IMR-90 (cell line): ENCODE data around the gene GPSM1. TPM values are rescaled to one million over a fixed set of nuclear protein-coding genes. Genes with fewer than 3 reads are reported as not detected.

Experiments used
- ATAC-seq: fragments of 200-7000 bp; cut with Tn5 transposase; 2 replicates; pipeline ENCODE4 v1.9.1; 2020; ENCODE audit warnings: low read depth, mild to moderate bottlenecking, moderate library complexity
- BruUV-seq: library from RNA; stranded (reverse); fragments of 400-500 nt; replicated peaks from 2 replicates; lab custom pipeline; 2021; lab: Mats Ljungman, UMichigan
- CTCF ChIA-PET: fragments of 300-600 bp; formaldehyde crosslinking; extraction: SDS; loops from one replicate; lab custom pipeline; 2021; ENCODE audit warnings: antibody characterized with exemption; lab: Yijun Ruan, JAX
- POLR2A ChIA-PET: fragments of 300-600 bp; sonication (Branson Sonifier 250); formaldehyde crosslinking; loops from one replicate; lab custom pipeline; 2022; ENCODE audit warnings: antibody characterized with exemption; ENCODE audit not compliant: unreplicated experiment; lab: Charles Lee
- DNase-seq: peaks from one replicate; pipeline ENCODE4 v3.0.0; 2013
- H2AFZ ChIP-seq: replicated peaks from 2 replicates; pipeline ENCODE3; 2013; ENCODE audit warnings: low read length, mild to moderate bottlenecking; ENCODE audit not compliant: poor library complexity
- H2AK5ac ChIP-seq: 2 replicates; pipeline ENCODE4 v1.6.1; 2013; ENCODE audit warnings: low read depth, low read length, inconsistent platforms
- H2AK9ac ChIP-seq: replicated peaks from 2 replicates; pipeline ENCODE3; 2013; ENCODE audit warnings: mild to moderate bottlenecking, low read depth, low read length, moderate library complexity; ENCODE audit not compliant: poor library complexity
- H2BK120ac ChIP-seq: 2 replicates; pipeline ENCODE4 v1.6.1; 2013; ENCODE audit warnings: low read depth, low read length, inconsistent platforms
- H2BK15ac ChIP-seq: 3 replicates; pipeline ENCODE4 v1.6.1; 2013; ENCODE audit warnings: low read depth, low read length, inconsistent platforms
- H2BK20ac ChIP-seq: 2 replicates; pipeline ENCODE4 v1.6.1; 2013; ENCODE audit warnings: low read depth, mild to moderate bottlenecking, inconsistent platforms, low read length, moderate library complexity
- H2BK5ac ChIP-seq: 2 replicates; pipeline ENCODE4 v1.6.1; 2013; ENCODE audit warnings: mild to moderate bottlenecking, low read depth, low read length, inconsistent platforms; ENCODE audit not compliant: poor library complexity, severe bottlenecking
- H3K14ac ChIP-seq: replicated peaks from 2 replicates; pipeline ENCODE4 v1.6.1; 2013; ENCODE audit warnings: low read depth, low read length, inconsistent platforms
- H3K18ac ChIP-seq: 2 replicates; pipeline ENCODE4 v1.6.1; 2013; ENCODE audit warnings: low read depth, low read length, control low read depth
- H3K23ac ChIP-seq: 2 replicates; pipeline ENCODE4 v1.6.1; 2013; ENCODE audit warnings: low read depth, low read length, inconsistent platforms
- H3K27ac ChIP-seq: 2 replicates; pipeline ENCODE4 v1.5.1; 2013; ENCODE audit warnings: mild to moderate bottlenecking, control low read depth, low read length; ENCODE audit not compliant: insufficient read depth
- H3K27me3 ChIP-seq: 2 replicates; pipeline ENCODE4 v1.6.1; 2013; ENCODE audit warnings: low read length; ENCODE audit not compliant: control insufficient read depth, insufficient read depth
- H3K36me3 ChIP-seq: 2 replicates; pipeline ENCODE4 v1.6.1; 2013; ENCODE audit warnings: low read length, mixed read lengths; ENCODE audit not compliant: control insufficient read depth, insufficient read depth
- H3K4ac ChIP-seq: 2 replicates; pipeline ENCODE4 v1.6.1; 2013; ENCODE audit warnings: low read depth, low read length, inconsistent platforms
- H3K4me1 ChIP-seq: 2 replicates; pipeline ENCODE4 v1.6.1; 2013; ENCODE audit warnings: low read length, mixed read lengths; ENCODE audit not compliant: control insufficient read depth, insufficient read depth
- H3K4me2 ChIP-seq: 2 replicates; pipeline ENCODE4 v1.6.1; 2013; ENCODE audit warnings: low read depth, mild to moderate bottlenecking, control low read depth, low read length, moderate library complexity
- H3K4me3 ChIP-seq: 2 replicates; pipeline ENCODE4 v1.5.1; 2013; ENCODE audit warnings: low read depth, mild to moderate bottlenecking, control low read depth, low read length, moderate library complexity; ENCODE audit not compliant: insufficient read depth
- H3K56ac ChIP-seq: 2 replicates; pipeline ENCODE4 v1.6.1; 2013; ENCODE audit warnings: low read length, inconsistent platforms; ENCODE audit not compliant: insufficient read depth; ENCODE audit errors: extremely low read depth
- H3K79me1 ChIP-seq, 2 experiments: 2 replicates each; pipeline ENCODE4 v1.6.1; 2013; ENCODE audit warnings: low read length in 2 of 2, inconsistent platforms in 1 of 2, low read depth in 1 of 2
- H3K9ac ChIP-seq: 2 replicates; pipeline ENCODE4 v1.6.1; 2013; ENCODE audit warnings: low read depth, low read length, control low read depth
- H3K9me1 ChIP-seq: 2 replicates; pipeline ENCODE4 v1.6.1; 2013; ENCODE audit warnings: low read length, inconsistent platforms; ENCODE audit not compliant: insufficient read depth
- H3K9me3 ChIP-seq: 2 replicates; pipeline ENCODE4 v1.6.1; 2013; ENCODE audit warnings: low read length; ENCODE audit not compliant: control insufficient read depth, insufficient read depth
- H4K20me1 ChIP-seq: 2 replicates; pipeline ENCODE4 v1.6.1; 2013; ENCODE audit warnings: low read length, inconsistent platforms; ENCODE audit not compliant: insufficient read depth
- H4K5ac ChIP-seq: 2 replicates; pipeline ENCODE4 v1.6.1; 2013; ENCODE audit warnings: mild to moderate bottlenecking, low read depth, low read length, control low read depth
- H4K8ac ChIP-seq, 2 experiments: 2 replicates each; pipeline ENCODE4 v1.6.1; 2013; ENCODE audit warnings: low read depth in 2 of 2, low read length in 2 of 2, control low read depth in 1 of 2, inconsistent platforms in 1 of 2
- H4K91ac ChIP-seq: 2 replicates; pipeline ENCODE4 v1.6.1; 2013; ENCODE audit warnings: low read depth, low read length, inconsistent platforms; ENCODE audit not compliant: insufficient read depth
- POLR2A ChIP-seq: IDR thresholded peaks from 2 replicates; pipeline ENCODE4 v1.6.1; 2012; ENCODE audit warnings: mild to moderate bottlenecking, low read depth, low read length
- RFX5 ChIP-seq: IDR thresholded peaks from 2 replicates; pipeline ENCODE4 v1.8.0; 2012; ENCODE audit warnings: low read depth, mild to moderate bottlenecking, low read length, moderate library complexity
- SMC3 ChIP-seq: fragments of 150-350 bp; IDR thresholded peaks from 2 replicates; pipeline ENCODE4 v1.6.1; 2016; ENCODE audit warnings: low read depth, mild to moderate bottlenecking, antibody characterized with exemption, low read length, moderate library complexity
- WGBS, 2 experiments: methylation state at CpG; one replicate each; pipeline versions ENCODE4 v1.1.5 to v1.1.7; 2013; ENCODE audit warnings: missing lambda C conversion rate in 2 of 2; ENCODE audit not compliant: insufficient read length in 1 of 2; ENCODE audit errors: extremely low coverage in 2 of 2; 5-methylcytosine and 5-hydroxymethylcytosine counted together
- dilution Hi-C: fragments of 300-500 bp; cut with HindIII; formaldehyde crosslinking; loops from one replicate; pipeline ENCODE4 v1.14.3; 2018; ENCODE audit warnings: low sequenced_read_pairs; ENCODE audit not compliant: unreplicated experiment
- in situ Hi-C: fragments of 300-500 bp; cut with MboI; formaldehyde crosslinking; loops from 3 replicates; pipeline ENCODE4 v1.14.3; 2019; ENCODE audit warnings: low sequenced_read_pairs, inconsistent platforms, mixed read lengths
- intact Hi-C: fragments of 100-400 bp; cut with micrococcal nuclease; formaldehyde crosslinking; loops from 2 replicates; pipeline ENCODE4 v1.10.0; 2022
- polyA plus RNA-seq, 3 experiments: library from polyadenylated mRNA; depleted of rRNA; stranded (reverse); fragments of >200 nt; gene quantifications; 2 replicates each; pipeline ENCODE4 v1.2.3, GENCODE V29; 2012; ENCODE audit warnings: low replicate concordance in 1 of 3
- total RNA-seq: library from RNA; depleted of rRNA; stranded (reverse); fragments of >200 nt; gene quantifications from 2 replicates; pipeline ENCODE4 v1.2.3, GENCODE V29; 2012
- TF ChIP-seq, protein P1 (sequence below): fragments of 150-350 bp; IDR thresholded peaks from 2 replicates; pipeline ENCODE4 v1.6.1; 2016; ENCODE audit warnings: low read depth, mild to moderate bottlenecking, low read length, moderate library complexity, borderline replicate concordance
- TF ChIP-seq, protein P2 (sequence below): fragments of 150-350 bp; IDR thresholded peaks from 2 replicates; pipeline ENCODE4 v1.6.1; 2017; ENCODE audit warnings: mild to moderate bottlenecking, antibody characterized with exemption, low read length, low read depth

Gene GPSM1
- total and polyA plus RNA-seq, 2 of the 4 experiments (the other 2 are of a cell fraction), result 28.7 to 71.2 TPM

DNA sequence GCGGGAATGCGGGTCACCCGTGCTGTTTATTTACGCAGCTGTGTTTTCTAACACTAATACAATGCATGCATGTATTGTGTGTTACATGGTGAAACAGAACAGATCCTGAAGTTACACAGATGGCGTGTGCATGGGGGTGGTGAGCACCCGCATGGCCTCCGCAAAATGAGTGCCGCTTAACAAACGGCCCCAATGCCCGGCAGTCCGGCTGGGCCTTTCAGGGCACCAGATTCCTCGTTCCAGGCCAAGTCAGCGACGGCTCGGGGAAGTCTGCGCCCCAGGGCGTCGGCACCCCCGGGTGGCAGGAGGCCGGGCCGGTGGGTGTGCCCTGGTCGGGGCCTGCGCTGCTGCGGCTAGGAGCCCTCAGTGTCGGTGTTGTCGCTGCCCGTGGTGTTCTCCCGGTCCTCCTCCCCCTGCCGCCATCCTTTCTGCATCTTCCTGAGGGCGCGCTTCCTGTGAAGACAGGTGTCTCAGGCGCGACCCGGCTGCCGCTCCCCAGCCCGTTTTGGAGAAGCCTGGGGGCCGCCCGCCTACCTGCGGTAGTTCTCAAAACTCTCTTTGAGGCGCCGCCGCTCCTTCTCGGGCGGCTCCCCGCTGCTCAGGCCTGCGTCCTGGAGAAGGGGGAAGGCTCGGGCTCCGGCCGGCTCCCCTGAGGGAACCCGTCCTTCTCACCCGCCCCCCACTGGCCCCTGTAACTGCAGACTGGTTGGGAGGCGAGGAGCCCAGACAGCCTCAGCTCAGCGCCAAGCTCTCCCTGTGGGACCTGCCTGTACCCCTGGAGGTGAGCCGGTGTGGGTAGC, 36.8 kb downstream of the GPSM1 start:
- WGBS, 2 experiments, result 20% methylated on average over 11 of the region's 54 CpGs; no CpG with 5 or more reads in 1 of the 2 experiments
- peaks cover 3 to 31% of the 10 kb centered on the region in 2 experiments; a peak in 3 of 4 replicates for H3K79me1 ChIP-seq
- no peak for DNase-seq
- peak overlapping the region; percentile 90 for H3K4me2 ChIP-seq
- H3K14ac ChIP-seq, result peak overlapping the region; percentile 96
- H2AK5ac ChIP-seq, result peak overlapping the region; percentile 64; the same call in 1 of the 2 replicates
- peaks cover 6% of the 10 kb centered on the region for H3K9me1 ChIP-seq
- peak overlapping the region; percentile 21; the same call in 1 of the 2 replicates for H3K4me3 ChIP-seq
- dilution Hi-C loops, result no loop called here
- intact Hi-C loops, result loop anchor here (1.0 kb wide), 1 partner anchor 52 kb away; no protein-coding TSS in a partner anchor
- peaks cover 29% of the 10 kb centered on the region for H3K4me1 ChIP-seq
- TF ChIP-seq, protein P1, sequence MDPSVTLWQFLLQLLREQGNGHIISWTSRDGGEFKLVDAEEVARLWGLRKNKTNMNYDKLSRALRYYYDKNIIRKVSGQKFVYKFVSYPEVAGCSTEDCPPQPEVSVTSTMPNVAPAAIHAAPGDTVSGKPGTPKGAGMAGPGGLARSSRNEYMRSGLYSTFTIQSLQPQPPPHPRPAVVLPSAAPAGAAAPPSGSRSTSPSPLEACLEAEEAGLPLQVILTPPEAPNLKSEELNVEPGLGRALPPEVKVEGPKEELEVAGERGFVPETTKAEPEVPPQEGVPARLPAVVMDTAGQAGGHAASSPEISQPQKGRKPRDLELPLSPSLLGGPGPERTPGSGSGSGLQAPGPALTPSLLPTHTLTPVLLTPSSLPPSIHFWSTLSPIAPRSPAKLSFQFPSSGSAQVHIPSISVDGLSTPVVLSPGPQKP, result no peak
- TF ChIP-seq POLR2A, result no peak; the same call in 1 of the 2 replicates
- no peak for TF ChIP-seq SMC3
- TF ChIP-seq, protein P2, sequence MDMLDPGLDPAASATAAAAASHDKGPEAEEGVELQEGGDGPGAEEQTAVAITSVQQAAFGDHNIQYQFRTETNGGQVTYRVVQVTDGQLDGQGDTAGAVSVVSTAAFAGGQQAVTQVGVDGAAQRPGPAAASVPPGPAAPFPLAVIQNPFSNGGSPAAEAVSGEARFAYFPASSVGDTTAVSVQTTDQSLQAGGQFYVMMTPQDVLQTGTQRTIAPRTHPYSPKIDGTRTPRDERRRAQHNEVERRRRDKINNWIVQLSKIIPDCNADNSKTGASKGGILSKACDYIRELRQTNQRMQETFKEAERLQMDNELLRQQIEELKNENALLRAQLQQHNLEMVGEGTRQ, result no peak
- TF ChIP-seq RFX5, result no peak
- POLR2A ChIA-PET, result interaction anchor here (0.6 kb wide), 1 partner anchor 51 kb away, joined by 4 read pairs; no protein-coding TSS in a partner anchor
- H3K4ac ChIP-seq, result peak overlapping the region; percentile 4; the same call in 1 of the 2 replicates
- no peaks in the 10 kb centered on the region for H3K9me3 ChIP-seq
- H3K9ac ChIP-seq, result peak overlapping the region; percentile 4; the same call in 1 of the 2 replicates
- H4K20me1 ChIP-seq, result no peaks in the 10 kb centered on the region
- no peak for ATAC-seq
- no peak overlapping the region for H3K18ac ChIP-seq
- H2AK9ac ChIP-seq, result peak overlapping the region; percentile 80
- H4K91ac ChIP-seq, result no peak overlapping the region; the same call in 1 of the 2 replicates
- in situ Hi-C loops, result no loop called here
- H3K56ac ChIP-seq, result no peak overlapping the region
- H2BK5ac ChIP-seq, result peak overlapping the region; percentile 27
- no peaks in the 10 kb centered on the region for H3K27me3 ChIP-seq
- no peak overlapping the region for H2BK15ac ChIP-seq
- BruUV-seq, result no TSS peak
- CTCF ChIA-PET, result interaction anchor here (1.0 to 1.6 kb wide), 2 partner anchors 8 to 46 kb away, joined by 3 to 8 read pairs; no protein-coding TSS in a partner anchor
- peak overlapping the region; percentile 80 for H4K5ac ChIP-seq
- H3K36me3 ChIP-seq, result no peaks in the 10 kb centered on the region
- H3K23ac ChIP-seq, result no peak overlapping the region
- H3K27ac ChIP-seq, result no peak overlapping the region; the same call in 1 of the 2 replicates
- no peak overlapping the region for H2BK20ac ChIP-seq
- H4K8ac ChIP-seq, result peak overlapping the region; percentile 74 to 87
- no peak overlapping the region for H2BK120ac ChIP-seq
- peak overlapping the region; percentile 96 for H2AFZ ChIP-seq
